Effector memory CD4-positive, alpha-beta T cell (primary cell): ENCODE measurements around the gene RBPMS2.

Experiments
- DNase-seq, 3 donors: peaks; one replicate each; pipeline ENCODE4 v3.0.0-alpha.2; 2020
- H3K27ac ChIP-seq: 2 replicates; pipeline ENCODE4 v1.7.0; 2013; ENCODE audit warnings: mild to moderate bottlenecking, low read length, moderate library complexity; ENCODE audit not compliant: insufficient read depth, poor library complexity, severe bottlenecking
- H3K27me3 ChIP-seq: replicated peaks from 2 replicates; pipeline ENCODE4 v1.7.0; 2013; ENCODE audit warnings: mild to moderate bottlenecking, low read length; ENCODE audit not compliant: insufficient read depth, control insufficient read depth, poor library complexity, severe bottlenecking
- H3K36me3 ChIP-seq: 2 replicates; pipeline ENCODE4 v1.7.0; 2013; ENCODE audit warnings: mild to moderate bottlenecking, low read length, moderate library complexity; ENCODE audit not compliant: control insufficient read depth, insufficient read depth
- H3K4me1 ChIP-seq: 2 replicates; pipeline ENCODE4 v1.7.0; 2013; ENCODE audit warnings: low read length, mild to moderate bottlenecking; ENCODE audit not compliant: control insufficient read depth, insufficient read depth, poor library complexity, severe bottlenecking
- H3K4me3 ChIP-seq: 2 replicates; pipeline ENCODE4 v1.7.0; 2013; ENCODE audit warnings: low read length, low read depth, mild to moderate bottlenecking; ENCODE audit not compliant: insufficient read depth, poor library complexity, severe bottlenecking
- H3K9me3 ChIP-seq: 2 replicates; pipeline ENCODE4 v1.7.0; 2013; ENCODE audit warnings: mild to moderate bottlenecking, low read length, moderate library complexity; ENCODE audit not compliant: control insufficient read depth

RBPMS2 gene

GRCh38 chr15:64791401-64791800 lies 16.0 kb upstream of the RBPMS2 start:
- no peaks in the 10 kb centered on the region for H3K27me3 ChIP-seq
- no peaks in the 10 kb centered on the region for H3K36me3 ChIP-seq
- no peak overlapping the region for H3K27ac ChIP-seq
- no peaks in the 10 kb centered on the region for H3K9me3 ChIP-seq
- no peak overlapping the region for H3K4me3 ChIP-seq
- no peak for DNase-seq
- H3K4me1 ChIP-seq, result no peaks in the 10 kb centered on the region

- Histone ChIP-seq H3K27me3 (no peaks in the 10 kb centered on the region), H3K36me3 (no peaks in the 10 kb centered on the region), H3K9me3 (no peaks in the 10 kb centered on the region), H3K4me3 (no peak overlapping the region), H3K4me1 (no peaks in the 10 kb centered on the region), H3K27ac (no peak overlapping the region)
- no peak for DNase-seq
Observed at GRCh38 chr15:64783796-64784195, 8.4 kb upstream of the RBPMS2 start.

GRCh38 chr15:64782751-64783150 lies 7.4 kb upstream of the RBPMS2 start:
- DNase-seq, result no peak
- H3K4me1 ChIP-seq, result no peaks in the 10 kb centered on the region
- no peaks in the 10 kb centered on the region for H3K9me3 ChIP-seq
- no peaks in the 10 kb centered on the region for H3K36me3 ChIP-seq
- no peak overlapping the region for H3K4me3 ChIP-seq
- H3K27ac ChIP-seq, result no peak overlapping the region
- no peaks in the 10 kb centered on the region for H3K27me3 ChIP-seq

GRCh38 chr15:64781299-64781698 lies 5.9 kb upstream of the RBPMS2 start:
- no peak for DNase-seq
- H3K27ac ChIP-seq, result no peak overlapping the region
- H3K27me3 ChIP-seq, result no peaks in the 10 kb centered on the region
- no peaks in the 10 kb centered on the region for H3K36me3 ChIP-seq
- no peaks in the 10 kb centered on the region for H3K9me3 ChIP-seq
- no peak overlapping the region for H3K4me3 ChIP-seq
- no peaks in the 10 kb centered on the region for H3K4me1 ChIP-seq

GRCh38 chr15:64780600-64781156 lies 5.3 kb upstream of the RBPMS2 start:
- no peak overlapping the region for H3K27ac ChIP-seq
- no peak overlapping the region for H3K4me3 ChIP-seq
- no peak for DNase-seq
- peaks cover 3% of the 10 kb centered on the region for H3K4me1 ChIP-seq
- H3K9me3 ChIP-seq, result no peaks in the 10 kb centered on the region
- H3K27me3 ChIP-seq, result no peaks in the 10 kb centered on the region
- H3K36me3 ChIP-seq, result no peaks in the 10 kb centered on the region

GRCh38 chr15:64779630-64780029 lies 4.2 kb upstream of the RBPMS2 start:
- Histone ChIP-seq H3K27me3 (peaks cover 1% of the 10 kb centered on the region), H3K36me3 (no peaks in the 10 kb centered on the region), H3K9me3 (no peaks in the 10 kb centered on the region), H3K4me3 (no peak overlapping the region), H3K4me1 (peaks cover 3% of the 10 kb centered on the region), H3K27ac (no peak overlapping the region)
- DNase-seq, result no peak

GRCh38 chr15:64779024-64779423 lies 3.6 kb upstream of the RBPMS2 start:
- H3K27me3 ChIP-seq, result peaks cover 7% of the 10 kb centered on the region
- no peaks in the 10 kb centered on the region for H3K36me3 ChIP-seq
- no peak overlapping the region for H3K4me3 ChIP-seq

GRCh38 chr15:64776402-64776786 lies 1.0 kb upstream of the RBPMS2 start:
- Histone ChIP-seq H3K27me3 (peaks cover 15% of the 10 kb centered on the region), H3K4me3 (no peak overlapping the region), H3K27ac (no peak overlapping the region), H3K4me1 (peaks cover 3% of the 10 kb centered on the region), H3K9me3 (no peaks in the 10 kb centered on the region), H3K36me3 (no peaks in the 10 kb centered on the region)
- DNase-seq, result no peak

More at GRCh38 chr15:64779024-64779423, 3.6 kb upstream of the RBPMS2 start:
- no peaks in the 10 kb centered on the region for H3K9me3 ChIP-seq
- no peak overlapping the region for H3K27ac ChIP-seq
- no peak for DNase-seq
- peaks cover 3% of the 10 kb centered on the region for H3K4me1 ChIP-seq

GRCh38 chr15:64774629-64775493 lies 528 bp downstream of the RBPMS2 start:
- Histone ChIP-seq H3K27ac (no peak overlapping the region), H3K9me3 (no peaks in the 10 kb centered on the region), H3K4me3 (peak overlapping the region; percentile 45), H3K4me1 (peaks cover 3% of the 10 kb centered on the region), H3K36me3 (no peaks in the 10 kb centered on the region), H3K27me3 (peaks cover 15% of the 10 kb centered on the region)
- DNase-seq, result no peak

GRCh38 chr15:64774037-64774628 lies 1.3 kb downstream of the RBPMS2 start:
- Histone ChIP-seq H3K27me3 (peaks cover 15% of the 10 kb centered on the region), H3K4me1 (peaks cover 3% of the 10 kb centered on the region)
- DNase-seq, result no peak

More at GRCh38 chr15:64774037-64774628, 1.3 kb downstream of the RBPMS2 start:
- H3K4me3 ChIP-seq, result no peak overlapping the region
- H3K27ac ChIP-seq, result no peak overlapping the region
- no peaks in the 10 kb centered on the region for H3K36me3 ChIP-seq
- no peaks in the 10 kb centered on the region for H3K9me3 ChIP-seq
